ENCODE data around the gene DIRAS3. TPM values are rescaled to one million over a fixed set of nuclear protein-coding genes. Genes with fewer than 3 reads are reported as not detected.

DIRAS3 gene
- total and polyA plus RNA-seq, 9 donors = 44.4 to 109 (median 66.5) TPM

GRCh38 chr1:68036946-68037345 is 13.5 kb downstream of the DIRAS3 start:
- TF ChIP-seq, protein P1, sequence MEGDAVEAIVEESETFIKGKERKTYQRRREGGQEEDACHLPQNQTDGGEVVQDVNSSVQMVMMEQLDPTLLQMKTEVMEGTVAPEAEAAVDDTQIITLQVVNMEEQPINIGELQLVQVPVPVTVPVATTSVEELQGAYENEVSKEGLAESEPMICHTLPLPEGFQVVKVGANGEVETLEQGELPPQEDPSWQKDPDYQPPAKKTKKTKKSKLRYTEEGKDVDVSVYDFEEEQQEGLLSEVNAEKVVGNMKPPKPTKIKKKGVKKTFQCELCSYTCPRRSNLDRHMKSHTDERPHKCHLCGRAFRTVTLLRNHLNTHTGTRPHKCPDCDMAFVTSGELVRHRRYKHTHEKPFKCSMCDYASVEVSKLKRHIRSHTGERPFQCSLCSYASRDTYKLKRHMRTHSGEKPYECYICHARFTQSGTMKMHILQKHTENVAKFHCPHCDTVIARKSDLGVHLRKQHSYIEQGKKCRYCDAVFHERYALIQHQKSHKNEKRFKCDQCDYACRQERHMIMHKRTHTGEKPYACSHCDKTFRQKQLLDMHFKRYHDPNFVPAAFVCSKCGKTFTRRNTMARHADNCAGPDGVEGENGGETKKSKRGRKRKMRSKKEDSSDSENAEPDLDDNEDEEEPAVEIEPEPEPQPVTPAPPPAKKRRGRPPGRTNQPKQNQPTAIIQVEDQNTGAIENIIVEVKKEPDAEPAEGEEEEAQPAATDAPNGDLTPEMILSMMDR (IDR thresholded peaks at IDR 0.05) = no peak
- no peak for TF ChIP-seq EP300 (IDR thresholded peaks at IDR 0.05)
- no peak for TF ChIP-seq POLR2A (IDR thresholded peaks at IDR 0.05)
- intact Hi-C loops (cut with DNase I) = no loop called here
- no peak overlapping the region for H3K27ac ChIP-seq
- H3K4me1 ChIP-seq (ENCODE audit: insufficient read depth) = no peaks in the 10 kb centered on the region
- H3K36me3 ChIP-seq = no peaks in the 10 kb centered on the region
- no peak for DNase-seq
- H3K4me3 ChIP-seq = no peak overlapping the region
- WGBS, 3 donors = 79 to 82% (median 81%) methylated on average over 2 of the region's 2 CpGs
- H3K9me3 ChIP-seq = no peaks in the 10 kb centered on the region
- H3K27me3 ChIP-seq = no peaks in the 10 kb centered on the region

DNA sequence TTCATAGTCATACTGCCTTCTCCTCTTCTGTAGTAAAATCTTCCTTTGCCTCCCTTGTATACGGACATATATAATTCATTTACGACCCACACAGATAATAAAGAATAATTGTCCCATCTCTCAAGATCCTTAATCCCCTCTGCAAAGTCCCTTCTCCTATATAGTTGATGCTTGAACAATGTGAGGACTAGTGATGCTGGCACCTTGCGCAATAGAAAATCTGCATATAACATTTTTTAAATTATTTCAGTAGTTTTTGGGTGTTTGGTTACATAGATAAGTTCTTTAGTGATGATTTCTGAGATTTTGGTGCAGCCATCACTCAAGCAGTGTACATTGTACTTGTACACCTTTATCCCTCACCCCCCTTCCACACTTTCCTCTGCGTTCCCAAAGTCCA is 21.0 kb downstream of the DIRAS3 start:
- TF ChIP-seq EP300 (IDR thresholded peaks at IDR 0.05) = no peak
- no peak for TF ChIP-seq POLR2A (IDR thresholded peaks at IDR 0.05)
- TF ChIP-seq, protein P1 (IDR thresholded peaks at IDR 0.05) = no peak
- no peaks in the 10 kb centered on the region for H3K9me3 ChIP-seq
- H3K27me3 ChIP-seq = no peaks in the 10 kb centered on the region
- no peak overlapping the region for H3K27ac ChIP-seq
- H3K4me3 ChIP-seq = no peak overlapping the region
- 95 to 97% (median 96%) methylated on average over 4 of the region's 4 CpGs for WGBS, 3 donors
- intact Hi-C loops (cut with DNase I) = no loop called here
- H3K36me3 ChIP-seq = no peaks in the 10 kb centered on the region
- H3K4me1 ChIP-seq (ENCODE audit: insufficient read depth) = no peaks in the 10 kb centered on the region
- no peak for DNase-seq

DNA sequence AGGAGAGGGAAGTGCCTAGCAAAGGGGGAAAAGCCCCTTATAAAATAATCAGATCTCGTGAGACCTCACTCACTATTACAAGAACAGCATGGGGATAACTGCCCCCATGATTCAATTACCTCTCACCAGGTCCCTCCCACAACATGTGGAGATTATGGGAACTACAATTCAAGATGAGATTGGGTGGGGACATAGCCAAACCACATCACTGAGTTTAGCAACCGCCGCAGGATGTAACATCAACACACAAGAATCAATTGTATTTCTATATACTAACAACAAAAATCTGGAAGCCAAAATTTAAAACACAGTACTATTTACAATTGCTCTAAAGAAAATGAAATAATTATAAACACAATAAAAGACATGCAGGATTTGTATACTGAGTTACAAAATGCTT is 21.9 kb downstream of the DIRAS3 start:
- intact Hi-C loops (cut with DNase I) = no loop called here
- no peaks in the 10 kb centered on the region for H3K27me3 ChIP-seq
- H3K36me3 ChIP-seq = no peaks in the 10 kb centered on the region
- TF ChIP-seq, protein P1 (IDR thresholded peaks at IDR 0.05) = no peak
- TF ChIP-seq POLR2A (IDR thresholded peaks at IDR 0.05) = no peak
- no peak for TF ChIP-seq EP300 (IDR thresholded peaks at IDR 0.05)
- no peaks in the 10 kb centered on the region for H3K4me1 ChIP-seq (ENCODE audit: insufficient read depth)
- no peak overlapping the region for H3K4me3 ChIP-seq
- no peaks in the 10 kb centered on the region for H3K9me3 ChIP-seq
- WGBS, 3 donors = 71 to 87% (median 82%) methylated on average over 3 of the region's 3 CpGs
- DNase-seq = no peak
- H3K27ac ChIP-seq = no peak overlapping the region

- 80 to 93% (median 91%) methylated on average over 2 of the region's 2 CpGs for WGBS, 3 donors
- TF ChIP-seq EP300 (IDR thresholded peaks at IDR 0.05) (no peak), POLR2A (IDR thresholded peaks at IDR 0.05) (no peak)
- TF ChIP-seq, protein P1 (IDR thresholded peaks at IDR 0.05) = no peak
Measured at GRCh38 chr1:68024635-68025338, 25.6 kb downstream of the DIRAS3 start.

More at GRCh38 chr1:68024635-68025338, 25.6 kb downstream of the DIRAS3 start:
- DNase-seq = no peak
- no peaks in the 10 kb centered on the region for H3K4me1 ChIP-seq (ENCODE audit: insufficient read depth)
- intact Hi-C loops (cut with DNase I) = no loop called here
- no peaks in the 10 kb centered on the region for H3K27me3 ChIP-seq
- no peak overlapping the region for H3K27ac ChIP-seq
- H3K4me3 ChIP-seq = no peak overlapping the region
- no peaks in the 10 kb centered on the region for H3K36me3 ChIP-seq
- no peaks in the 10 kb centered on the region for H3K9me3 ChIP-seq
